ENCODE results near the gene TRIM75. TPM values are rescaled to one million over a fixed set of nuclear protein-coding genes. Genes with fewer than 3 reads are reported as not detected.
"Not testable (repeated sequence)": the region's sequence is repeated elsewhere in the genome, so short reads cannot be mapped to it uniquely, and the experiment has no call there.

The TRIM75 gene
- total and polyA plus RNA-seq, 2 donors (not counting 3 experiments of a cell fraction or from before 2014, with no cell fraction given): not detected

DNA sequence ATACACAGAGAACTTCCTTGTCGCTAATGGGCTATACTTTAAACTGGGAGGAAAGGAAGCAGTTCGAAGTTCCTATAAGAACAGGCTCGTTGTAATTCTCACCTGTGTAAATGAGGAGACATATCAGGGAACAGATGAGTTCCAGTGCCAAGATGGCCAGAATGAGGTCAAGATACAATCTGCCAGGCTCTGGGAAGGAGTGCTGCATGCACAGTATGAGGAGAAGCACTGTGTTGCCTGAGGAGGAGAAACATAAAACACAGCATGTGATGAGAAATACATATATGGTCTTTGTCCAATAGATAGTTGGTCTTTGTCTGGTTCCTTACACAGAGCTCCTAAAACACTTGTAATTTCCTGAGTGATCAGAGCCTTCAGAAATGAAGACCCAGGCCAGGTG lies 34.7 kb downstream of the TRIM75 start:
- FAIRE-seq (no peak), DNase-seq (ENCODE audit: low read depth, low spot score) (no peak)
- ChIA-PET POLR2A (no interaction called here), CTCF (interaction anchor here (1.0 to 2.6 kb wide), 2 partner anchors 8 to 9 kb away, joined by 4 to 15 read pairs; no protein-coding TSS in a partner anchor)
- Histone ChIP-seq H3K36me3 (ENCODE audit: control insufficient read depth in 2 of 2, extremely low read depth in 1 of 2, insufficient read depth in 2 of 2, low read length in 2 of 2) (peaks cover 2 to 13% of the 10 kb centered on the region in 2 experiments), H3K4me1 (ENCODE audit: control insufficient read depth, extremely low read depth, insufficient read depth, low read length) (no peaks in the 10 kb centered on the region), H3K27ac (ENCODE audit: insufficient read depth, low read depth, low read length) (no peak overlapping the region), H3K4me3 (replicated peaks in 1 of 3; ENCODE audit: insufficient read depth in 1 of 3, low read depth in 1 of 3, low read length in 3 of 3) (no peak overlapping the region), H3K4me2 (ENCODE audit: insufficient read depth, low read length) (no peak overlapping the region), H2AFZ (ENCODE audit: low read depth, low read length) (no peak overlapping the region), H3K9ac (replicated peaks; ENCODE audit: extremely low read depth, insufficient read depth, low read length) (no peak overlapping the region), H3K9me1 (replicated peaks; ENCODE audit: control insufficient read depth, extremely low read depth, insufficient read depth, low read length) (no peaks in the 10 kb centered on the region), H3K79me2 (ENCODE audit: control insufficient read depth, insufficient read depth, low read length) (no peaks in the 10 kb centered on the region), H3K9me3 (replicated peaks; ENCODE audit: control insufficient read depth, insufficient read depth, low read length) (no peaks in the 10 kb centered on the region), H3K27me3 (ENCODE audit: control insufficient read depth in 2 of 2, insufficient read depth in 2 of 2, low read length in 2 of 2) (no peaks in the 10 kb centered on the region), H4K20me1 (replicated peaks; ENCODE audit: control insufficient read depth, extremely low read depth, insufficient read depth, low read length) (no peaks in the 10 kb centered on the region)
- dilution Hi-C loops (cut with MboI; ENCODE audit: extremely low pct_ligation_motif_present, low sequenced_read_pairs) (no loop called here), intact Hi-C loops (cut with micrococcal nuclease) (no loop called here)
- TF ChIP-seq POLR2AphosphoS5 (IDR thresholded peaks at IDR 0.05; ENCODE audit: insufficient read depth, low read depth, low read length): no peak
- TF ChIP-seq GATA2 (IDR thresholded peaks at IDR 0.05; ENCODE audit: insufficient read depth, insufficient read length, low read depth, low read length): no peak
- no peak for TF ChIP-seq MYC (IDR thresholded peaks at IDR 0.05; ENCODE audit: low read depth, low read length)
- TF ChIP-seq FOS (IDR thresholded peaks at IDR 0.05; ENCODE audit: borderline replicate concordance, insufficient read depth, low read length): no peak
- TF ChIP-seq, protein P1, sequence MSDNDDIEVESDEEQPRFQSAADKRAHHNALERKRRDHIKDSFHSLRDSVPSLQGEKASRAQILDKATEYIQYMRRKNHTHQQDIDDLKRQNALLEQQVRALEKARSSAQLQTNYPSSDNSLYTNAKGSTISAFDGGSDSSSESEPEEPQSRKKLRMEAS (IDR thresholded peaks at IDR 0.05; ENCODE audit: insufficient read depth, insufficient read length): no peak
- no peak for TF ChIP-seq CTCF (IDR thresholded peaks at IDR 0.05; ENCODE audit: extremely low read depth in 1 of 2, insufficient read depth in 1 of 2, low read depth in 1 of 2, low read length in 2 of 2)
- no peak for TF ChIP-seq EZH2 (IDR thresholded peaks at IDR 0.05; ENCODE audit: borderline replicate concordance, low read depth, low read length, severe bottlenecking)
- no peak for TF ChIP-seq JUN (IDR thresholded peaks at IDR 0.05; ENCODE audit: borderline replicate concordance, insufficient read depth, insufficient read length, low read depth)
- no peak for TF ChIP-seq POLR2A (IDR thresholded peaks at IDR 0.05; ENCODE audit: low read depth, low read length)
- no TSS peak for BruUV-seq (replicated peaks)

GRCh38 chr4:165092187-165092586 lies 38.5 kb downstream of the TRIM75 start:
- intact Hi-C loops (cut with micrococcal nuclease); dilution Hi-C loops (cut with MboI; ENCODE audit: extremely low pct_ligation_motif_present, low sequenced_read_pairs): not testable (repeated sequence)

More at GRCh38 chr4:165092187-165092586, 38.5 kb downstream of the TRIM75 start:
- H3K4me3 ChIP-seq (replicated peaks in 1 of 3; ENCODE audit: insufficient read depth in 1 of 3, low read depth in 1 of 3, low read length in 3 of 3); H3K4me2 ChIP-seq (ENCODE audit: insufficient read depth, low read length); H3K27ac ChIP-seq (ENCODE audit: insufficient read depth, low read depth, low read length); H3K9me3 ChIP-seq (replicated peaks; ENCODE audit: control insufficient read depth, insufficient read depth, low read length); H3K36me3 ChIP-seq (ENCODE audit: control insufficient read depth in 2 of 2, extremely low read depth in 1 of 2, insufficient read depth in 2 of 2, low read length in 2 of 2); H2AFZ ChIP-seq (ENCODE audit: low read depth, low read length); DNase-seq (ENCODE audit: low read depth, low spot score); POLR2A ChIA-PET; BruUV-seq (replicated peaks); H3K9ac ChIP-seq (replicated peaks; ENCODE audit: extremely low read depth, insufficient read depth, low read length); H4K20me1 ChIP-seq (replicated peaks; ENCODE audit: control insufficient read depth, extremely low read depth, insufficient read depth, low read length); H3K27me3 ChIP-seq (ENCODE audit: control insufficient read depth in 2 of 2, insufficient read depth in 2 of 2, low read length in 2 of 2); H3K79me2 ChIP-seq (ENCODE audit: control insufficient read depth, insufficient read depth, low read length); FAIRE-seq; H3K4me1 ChIP-seq (ENCODE audit: control insufficient read depth, extremely low read depth, insufficient read depth, low read length); H3K9me1 ChIP-seq (replicated peaks; ENCODE audit: control insufficient read depth, extremely low read depth, insufficient read depth, low read length): not testable (repeated sequence)
- CTCF ChIA-PET: interaction anchor here (0.7 kb wide), 1 partner anchor 1567 kb away, joined by 3 read pairs; no protein-coding TSS in a partner anchor
